Activated CD8-positive, alpha-beta T cell treated with anti-CD3 and anti-CD28 coated beads, Interleukin-2, amount 10 ng/mL, durations not matched to agents 7 days and 5 days (primary cell): ENCODE results near the gene TBX15. TPM values are rescaled to one million over a fixed set of nuclear protein-coding genes. Genes with fewer than 3 reads are reported as not detected.

ENCODE experiments used
- ATAC-seq: fragments of 150-1000 bp; cut with Tn5 transposase; one replicate; pipeline ENCODE4 v1.10.0; 2021; ENCODE audit warnings: moderate library complexity
- CTCF ChIA-PET: fragments of 350-600 bp; sonication (Branson Sonifier 250); formaldehyde crosslinking; loops from one replicate; lab custom pipeline; 2021; ENCODE audit warnings: antibody characterized with exemption; lab: Charles Lee
- POLR2A ChIA-PET: fragments of 350-600 bp; sonication (Branson Sonifier 250); formaldehyde crosslinking; loops from one replicate; lab custom pipeline; 2021; ENCODE audit warnings: antibody characterized with exemption; lab: Charles Lee
- DNase-seq: peaks from one replicate; pipeline ENCODE4 v3.0.0-alpha.2; 2020
- H3K27ac Mint-ChIP-seq: one replicate; pipeline ENCODE4 v1.8.0; 2021; ENCODE audit warnings: mild to moderate bottlenecking, mixed read lengths
- H3K27me3 Mint-ChIP-seq: one replicate; pipeline ENCODE4 v1.8.0; 2021; ENCODE audit warnings: low read depth, mixed read lengths
- H3K36me3 Mint-ChIP-seq: one replicate; pipeline ENCODE4 v1.8.0; 2021; ENCODE audit warnings: low read depth, mixed read lengths
- H3K4me1 Mint-ChIP-seq: one replicate; pipeline ENCODE4 v1.8.0; 2021; ENCODE audit warnings: low read depth, mixed read lengths
- H3K4me3 Mint-ChIP-seq: one replicate; pipeline ENCODE4 v1.8.0; 2021; ENCODE audit warnings: mild to moderate bottlenecking, mixed read lengths
- H3K9me3 Mint-ChIP-seq: one replicate; pipeline ENCODE4 v1.8.0; 2022; ENCODE audit warnings: mixed read lengths; ENCODE audit not compliant: insufficient read depth
- total RNA-seq, 2 experiments: library from RNA; stranded (reverse); gene quantifications; one replicate each; pipeline ENCODE4 v1.2.3, GENCODE V29; 2021

TBX15 gene
- total RNA-seq, 2 experiments from 2014 or later, result not detected

DNA sequence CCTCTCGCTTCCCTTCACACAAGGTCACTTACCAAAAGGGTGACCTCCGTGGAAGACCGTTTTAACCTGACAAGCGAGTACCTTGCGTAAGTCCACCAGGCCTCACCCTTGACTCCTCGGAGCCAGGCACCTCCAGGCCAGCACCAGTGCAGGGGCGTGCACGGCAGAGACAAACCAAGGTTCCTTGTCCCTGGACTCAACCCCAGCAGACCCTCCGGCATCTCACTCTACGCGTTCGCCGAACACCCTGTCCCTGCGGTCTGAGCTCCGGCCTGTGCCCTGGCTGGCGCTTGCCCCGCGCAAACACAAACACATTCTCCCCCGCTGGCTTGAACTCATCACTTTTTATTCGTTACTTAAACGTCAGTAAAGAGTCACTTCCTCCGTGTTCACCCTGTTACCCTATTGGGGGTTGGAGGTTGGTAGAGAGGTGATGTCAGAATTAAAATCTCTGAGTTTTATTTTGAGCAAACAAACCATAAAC is 4.5 kb downstream of the TBX15 start:
- ChIA-PET POLR2A (no interaction called here), CTCF (no interaction called here)
- Mint-ChIP-seq H3K27me3 (peaks cover 87% of the 10 kb centered on the region), H3K9me3 (peaks cover 22% of the 10 kb centered on the region), H3K4me3 (peak overlapping the region; percentile 5), H3K27ac (peak overlapping the region; percentile 37), H3K4me1 (peaks cover 19% of the 10 kb centered on the region), H3K36me3 (peaks cover 42% of the 10 kb centered on the region)
- DNase-seq, result no peak
- no peak for ATAC-seq

DNA sequence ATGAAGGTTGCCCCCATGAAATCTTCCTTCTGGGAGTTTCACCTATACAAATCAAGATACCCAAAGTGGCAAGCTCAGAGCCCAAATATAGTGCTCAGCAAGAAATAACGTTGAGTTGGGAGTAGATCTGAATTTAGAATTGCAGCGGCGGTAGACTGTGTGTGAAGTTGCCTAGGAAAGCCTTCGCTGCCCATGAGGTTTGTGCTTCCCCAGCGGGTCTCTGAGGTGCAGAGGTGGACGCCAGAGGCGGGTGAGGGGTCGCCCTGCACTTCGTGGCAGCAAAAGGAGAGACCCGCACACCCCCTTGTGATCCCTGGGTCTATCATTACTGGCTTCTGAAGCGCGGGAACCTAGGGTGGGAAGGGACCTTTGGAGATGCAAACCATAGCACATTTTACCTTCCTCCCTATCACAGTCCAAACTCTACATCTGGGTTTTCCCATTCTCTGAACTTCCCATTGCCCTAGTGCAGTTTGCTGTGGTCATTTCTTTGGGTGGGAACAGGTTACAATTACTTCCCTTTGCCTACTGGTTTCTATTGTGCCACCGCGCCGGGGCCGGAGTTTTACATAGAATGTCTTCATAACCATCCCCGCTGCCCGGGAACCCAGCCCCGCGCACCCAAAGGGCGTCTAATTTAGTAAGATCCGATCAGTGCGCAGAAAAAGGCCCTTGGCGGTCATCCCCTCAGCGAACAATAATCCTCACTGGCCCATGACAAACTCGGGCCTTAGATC is 5.2 kb downstream of the TBX15 start:
- Mint-ChIP-seq H3K9me3 (peaks cover 22% of the 10 kb centered on the region), H3K27ac (no peak overlapping the region), H3K4me1 (peaks cover 19% of the 10 kb centered on the region), H3K4me3 (no peak overlapping the region), H3K27me3 (peaks cover 83% of the 10 kb centered on the region), H3K36me3 (peaks cover 42% of the 10 kb centered on the region)
- POLR2A ChIA-PET, result no interaction called here
- CTCF ChIA-PET, result no interaction called here
- DNase-seq (no peak), ATAC-seq (no peak)

DNA sequence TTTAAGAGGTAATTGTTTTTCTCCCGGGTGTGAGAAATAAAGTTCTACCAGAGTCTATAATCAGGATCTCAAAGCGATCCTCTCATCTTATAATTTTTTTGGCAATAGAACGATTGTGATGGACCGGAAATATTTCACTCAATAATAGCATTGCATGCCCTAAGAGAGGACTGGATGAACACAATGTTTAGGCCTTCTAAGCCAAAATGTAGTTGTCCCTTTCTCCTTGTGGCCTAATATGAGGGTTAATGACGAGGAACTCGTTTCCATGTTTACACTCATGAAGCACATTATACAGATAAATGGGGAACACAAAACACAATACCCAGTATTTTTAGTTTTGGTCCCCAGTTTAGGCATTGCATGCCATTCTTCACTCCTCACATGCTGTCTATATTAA is 5.9 kb downstream of the TBX15 start:
- Mint-ChIP-seq H3K36me3 (peaks cover 42% of the 10 kb centered on the region), H3K4me1 (peaks cover 19% of the 10 kb centered on the region), H3K27ac (no peak overlapping the region), H3K9me3 (peaks cover 22% of the 10 kb centered on the region), H3K4me3 (no peak overlapping the region), H3K27me3 (peaks cover 82% of the 10 kb centered on the region)
- ChIA-PET CTCF (no interaction called here), POLR2A (no interaction called here)
- ATAC-seq (no peak), DNase-seq (no peak)

DNA sequence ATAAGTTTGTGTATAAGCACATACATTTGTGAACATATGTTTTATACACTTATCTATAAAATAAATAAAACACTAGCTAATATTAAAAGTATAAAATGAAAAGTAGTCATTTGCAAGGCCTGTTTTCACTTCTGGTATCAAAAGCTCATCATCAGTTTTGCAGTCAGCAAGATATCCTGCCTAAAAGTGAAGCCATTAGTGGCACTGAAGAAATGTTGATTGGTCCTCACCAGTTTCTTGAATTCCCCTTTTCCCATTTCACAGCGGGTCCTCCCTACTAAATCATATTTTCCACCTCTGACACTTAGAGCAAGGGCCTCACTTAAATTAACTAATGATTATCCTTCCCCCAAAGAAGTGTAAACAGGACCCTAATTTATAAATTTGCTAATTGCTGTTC is 6.7 kb downstream of the TBX15 start:
- Mint-ChIP-seq H3K4me1 (peaks cover 11% of the 10 kb centered on the region), H3K36me3 (peaks cover 37% of the 10 kb centered on the region), H3K9me3 (peaks cover 15% of the 10 kb centered on the region), H3K27me3 (peaks cover 74% of the 10 kb centered on the region), H3K27ac (no peak overlapping the region), H3K4me3 (no peak overlapping the region)
- ChIA-PET CTCF (no interaction called here), POLR2A (interaction anchor here (0.7 kb wide), 1 partner anchor 18 kb away, joined by 3 read pairs; no protein-coding TSS in a partner anchor)
- ATAC-seq, result no peak
- no peak for DNase-seq

DNA sequence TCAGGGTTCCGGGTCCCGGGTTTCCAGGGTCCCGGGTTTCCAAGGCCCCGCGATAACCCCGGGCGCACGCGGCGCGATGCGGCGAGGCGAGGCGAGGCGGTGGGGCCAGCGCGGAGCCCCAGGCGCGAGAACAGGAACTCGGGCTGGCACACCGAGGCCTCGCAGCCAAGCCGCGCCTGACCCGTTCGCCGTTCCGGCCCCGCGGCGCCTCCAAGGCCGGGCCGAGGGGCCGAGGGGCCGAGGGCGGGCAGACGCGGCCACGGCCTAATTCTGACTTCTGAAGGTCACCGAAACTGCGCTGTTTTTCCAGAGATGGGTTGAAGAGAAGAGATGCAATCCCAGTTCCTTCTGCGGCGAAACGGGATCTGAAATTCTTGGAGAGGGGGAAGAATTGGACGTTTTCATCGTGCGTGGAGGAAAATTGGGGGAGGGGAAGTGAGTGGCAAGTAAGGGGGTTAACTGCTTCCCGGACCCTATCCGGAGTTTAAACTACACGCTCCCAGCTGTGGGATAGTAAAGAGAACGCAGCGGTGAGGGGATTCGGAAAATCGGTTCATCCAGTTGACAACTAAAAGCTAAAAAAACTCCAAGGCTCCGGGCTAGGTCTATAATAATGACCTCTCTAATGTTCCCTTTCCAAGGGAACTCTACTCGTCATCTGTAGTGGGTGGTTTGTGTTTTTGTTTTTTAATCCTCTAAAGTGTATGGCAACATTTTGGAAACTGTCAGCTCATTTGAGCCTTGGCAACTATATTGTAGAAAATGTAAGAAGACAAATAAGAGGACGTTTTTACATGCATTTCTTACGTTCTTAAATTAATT is 8.2 kb downstream of the TBX15 start:
- Mint-ChIP-seq H3K9me3 (peaks cover 8% of the 10 kb centered on the region), H3K36me3 (peaks cover 28% of the 10 kb centered on the region), H3K27me3 (peaks cover 69% of the 10 kb centered on the region), H3K4me1 (peaks cover 7% of the 10 kb centered on the region), H3K4me3 (no peak overlapping the region), H3K27ac (no peak overlapping the region)
- DNase-seq (no peak), ATAC-seq (no peak)
- POLR2A ChIA-PET, result no interaction called here
- CTCF ChIA-PET, result no interaction called here

DNA sequence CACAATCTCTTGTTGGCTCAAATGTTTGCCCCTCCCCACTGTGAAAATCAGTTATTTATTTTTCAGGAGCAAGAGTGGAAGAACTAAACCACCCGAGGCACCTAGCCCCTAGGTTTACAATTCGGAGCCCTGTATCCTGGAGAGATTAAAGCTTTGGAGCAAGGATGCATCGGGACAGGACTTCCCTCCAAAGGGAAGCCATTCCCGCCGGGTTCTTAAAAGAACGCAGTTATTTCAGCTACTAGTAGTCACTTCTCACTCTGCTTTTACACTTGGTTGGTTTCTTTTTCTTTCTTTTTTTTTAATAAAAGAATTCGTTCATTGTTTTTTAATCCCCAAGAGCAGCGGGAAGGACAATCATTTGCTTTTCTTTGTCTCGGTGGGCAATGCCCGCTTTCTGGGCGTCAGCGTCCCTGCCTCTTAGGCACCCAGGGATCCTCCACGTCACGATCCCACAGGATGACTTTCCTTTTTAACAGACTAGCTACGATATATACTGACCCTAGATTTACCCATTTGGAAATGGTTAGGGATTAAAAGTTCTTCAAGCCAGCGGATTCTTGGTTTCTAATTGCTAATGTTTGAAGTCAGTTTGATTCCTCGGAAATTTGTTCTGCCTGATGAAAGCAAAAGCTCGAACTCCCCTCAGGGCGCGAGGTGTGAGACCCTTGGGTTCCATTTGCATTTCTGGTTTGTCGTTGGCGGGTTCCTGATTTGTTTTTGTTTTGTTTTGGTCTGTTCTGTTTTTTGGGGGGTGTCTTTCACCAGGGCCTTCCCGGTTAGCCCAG is 9.0 kb downstream of the TBX15 start:
- ChIA-PET CTCF (no interaction called here), POLR2A (no interaction called here)
- DNase-seq (no peak), ATAC-seq (no peak)
- Mint-ChIP-seq H3K27ac (no peak overlapping the region), H3K4me3 (peak overlapping the region; percentile 31), H3K4me1 (peaks cover 4% of the 10 kb centered on the region), H3K27me3 (peaks cover 68% of the 10 kb centered on the region), H3K9me3 (peaks cover 4% of the 10 kb centered on the region), H3K36me3 (peaks cover 22% of the 10 kb centered on the region)

GRCh38 chr1:118977600-118977999 is 10.5 kb downstream of the TBX15 start:
- CTCF ChIA-PET, result no interaction called here
- peaks cover 11% of the 10 kb centered on the region for H3K36me3 Mint-ChIP-seq
- ATAC-seq, result no peak

DNA sequence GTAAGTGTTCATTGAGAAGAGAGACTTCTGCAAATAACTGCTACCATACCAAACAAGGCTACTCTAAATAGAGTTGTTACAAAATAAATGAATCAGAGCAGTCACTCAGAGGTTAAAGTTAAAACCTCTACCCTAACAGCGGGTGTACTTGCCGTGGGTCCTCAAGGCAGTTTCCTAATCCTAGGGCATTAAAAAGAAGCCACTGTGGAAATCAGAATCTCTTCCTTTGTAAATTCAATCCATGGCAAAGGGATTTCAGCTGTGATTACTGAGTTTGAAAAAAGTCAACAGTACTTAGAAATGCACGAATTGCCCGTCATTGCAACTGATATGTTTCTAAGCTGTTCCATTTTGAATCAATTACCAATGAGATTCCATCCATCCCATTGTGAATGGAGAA is 13.5 kb downstream of the TBX15 start:
- Mint-ChIP-seq H3K27ac (no peak overlapping the region), H3K36me3 (peaks cover 3% of the 10 kb centered on the region), H3K4me3 (no peak overlapping the region), H3K9me3 (no peaks in the 10 kb centered on the region), H3K4me1 (no peaks in the 10 kb centered on the region), H3K27me3 (peaks cover 29% of the 10 kb centered on the region)
- ATAC-seq, result no peak
- ChIA-PET POLR2A (no interaction called here), CTCF (no interaction called here)
- DNase-seq, result no peak

More at GRCh38 chr1:118977600-118977999, 10.5 kb downstream of the TBX15 start:
- no peak for DNase-seq
- no peak overlapping the region for H3K27ac Mint-ChIP-seq
- H3K9me3 Mint-ChIP-seq, result peaks cover 4% of the 10 kb centered on the region
- no peak overlapping the region for H3K4me3 Mint-ChIP-seq
- POLR2A ChIA-PET, result no interaction called here
- peaks cover 4% of the 10 kb centered on the region for H3K4me1 Mint-ChIP-seq
- H3K27me3 Mint-ChIP-seq, result peaks cover 53% of the 10 kb centered on the region

DNA sequence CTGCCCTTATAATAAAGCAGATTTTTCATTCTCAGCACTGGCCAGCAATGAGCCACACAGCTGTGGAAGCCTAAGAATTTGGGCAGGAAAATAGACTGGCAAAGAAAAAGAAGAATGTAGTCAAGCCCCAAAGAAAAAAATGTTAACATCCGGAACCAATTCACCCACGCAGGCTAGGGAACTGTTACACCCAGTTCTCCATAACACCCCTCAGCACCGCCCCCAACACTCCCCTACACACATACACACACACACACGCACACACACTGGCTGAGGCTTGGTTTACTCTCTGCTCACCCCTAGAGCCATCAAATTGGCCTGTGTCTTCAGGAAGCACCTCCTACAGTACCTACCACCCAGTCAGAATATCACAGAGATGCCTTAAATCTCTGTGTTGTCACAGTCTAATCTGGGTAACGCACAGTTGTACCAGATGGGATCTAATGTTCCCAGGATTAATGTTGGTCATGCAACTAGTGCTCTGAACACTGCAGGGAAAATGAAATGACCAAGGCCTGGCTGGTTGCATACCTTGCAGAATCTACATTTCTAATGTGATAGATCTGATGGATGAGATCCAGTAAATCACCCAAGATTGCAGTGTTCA is 14.5 kb downstream of the TBX15 start:
- Mint-ChIP-seq H3K4me3 (no peak overlapping the region), H3K4me1 (no peaks in the 10 kb centered on the region), H3K27ac (no peak overlapping the region), H3K27me3 (peaks cover 21% of the 10 kb centered on the region), H3K36me3 (no peaks in the 10 kb centered on the region), H3K9me3 (no peaks in the 10 kb centered on the region)
- ChIA-PET POLR2A (no interaction called here), CTCF (no interaction called here)
- DNase-seq (no peak), ATAC-seq (no peak)

- DNase-seq (no peak), ATAC-seq (no peak)
- Mint-ChIP-seq H3K4me1 (no peaks in the 10 kb centered on the region), H3K27me3 (peaks cover 19% of the 10 kb centered on the region), H3K9me3 (no peaks in the 10 kb centered on the region), H3K36me3 (no peaks in the 10 kb centered on the region), H3K27ac (no peak overlapping the region), H3K4me3 (no peak overlapping the region)
- POLR2A ChIA-PET, result no interaction called here
- CTCF ChIA-PET, result no interaction called here
These were observed 15.1 kb downstream of the TBX15 start for GRCh38 chr1:118973032-118973431.

DNA sequence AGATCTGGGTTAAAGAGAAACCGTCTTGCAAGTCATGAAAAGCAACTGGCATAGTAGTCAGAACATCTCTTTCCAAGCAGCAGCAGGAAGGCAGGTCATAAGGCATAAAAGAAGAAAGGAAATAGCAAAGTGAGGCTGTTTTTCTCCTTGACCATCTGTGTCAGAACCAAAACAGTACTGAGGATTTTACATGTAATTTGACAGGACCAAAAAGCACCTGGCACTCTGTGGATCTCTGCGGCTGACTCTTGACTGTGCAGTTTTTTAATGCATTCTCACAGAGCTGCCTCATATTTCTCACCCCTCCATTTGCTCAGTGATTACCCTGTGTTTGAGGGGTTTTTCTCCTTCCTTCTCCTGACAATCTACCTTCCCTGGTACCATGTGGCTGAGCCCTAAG is 17.7 kb downstream of the TBX15 start:
- H3K36me3 Mint-ChIP-seq, result no peaks in the 10 kb centered on the region
- ATAC-seq, result no peak

More for the DNA sequence above, 17.7 kb downstream of the TBX15 start:
- no peak for DNase-seq
- ChIA-PET CTCF (no interaction called here), POLR2A (no interaction called here)
- Mint-ChIP-seq H3K4me1 (no peaks in the 10 kb centered on the region), H3K4me3 (no peak overlapping the region), H3K9me3 (no peaks in the 10 kb centered on the region), H3K27ac (no peak overlapping the region), H3K27me3 (peaks cover 10% of the 10 kb centered on the region)
